Colonic mucosa (tissue), 4 donors: ENCODE measurements around the gene SLC51B. TPM values are rescaled to one million over a fixed set of nuclear protein-coding genes. Genes with fewer than 3 reads are reported as not detected.

Experiments
- DNase-seq: peaks from one replicate; pipeline ENCODE4 v3.0.0-alpha.2; 2020
- H3K27ac ChIP-seq: fragments of 200-600 bp; one replicate; pipeline ENCODE4 v1.8.0; 2021
- H3K27me3 ChIP-seq: fragments of 200-600 bp; one replicate; pipeline ENCODE4 v1.8.0; 2021
- H3K36me3 ChIP-seq: fragments of 200-600 bp; one replicate; pipeline ENCODE4 v1.8.0; 2021
- H3K4me1 ChIP-seq: fragments of 200-600 bp; one replicate; pipeline ENCODE4 v1.8.0; 2021; ENCODE audit warnings: mild to moderate bottlenecking
- H3K4me3 ChIP-seq: fragments of 200-600 bp; one replicate; pipeline ENCODE4 v1.8.0; 2021
- H3K9ac ChIP-seq, 2 donors: one replicate each; pipeline ENCODE4 v1.7.0; 2013; ENCODE audit warnings: control low read depth in 2 of 2, low read depth in 2 of 2, low read length in 2 of 2
- H3K9me3 ChIP-seq: fragments of 200-600 bp; one replicate; pipeline ENCODE4 v1.8.0; 2021
- CTCF ChIP-seq: fragments of 200-600 bp; IDR thresholded peaks from one replicate; pipeline ENCODE4 v1.8.0; 2022; ENCODE audit warnings: antibody characterized with exemption, mild to moderate bottlenecking
- intact Hi-C: fragments of 100-400 bp; cut with DNase I; formaldehyde crosslinking; loops from one replicate; pipeline ENCODE4 v1.14.1; 2022
- total RNA-seq, 2 donors: library from RNA; stranded (reverse); fragmentation: NEBNext Ultra II Directional in 1 of 2; extraction: Animal tissue kit (Norgen Biotek cat#: 25700) in 1 of 2; gene quantifications; one replicate each; pipeline ENCODE4 v1.2.1, GENCODE V29; 2021
- donor health status: healthy.
- donor health status: DM: no; HTN: no; CAD: no.
- donor health status: DM: no; HTN: no; CAD: no.

Gene SLC51B
- total RNA-seq, 2 donors from 2014 or later, result 73.1 to 102 TPM

DNA sequence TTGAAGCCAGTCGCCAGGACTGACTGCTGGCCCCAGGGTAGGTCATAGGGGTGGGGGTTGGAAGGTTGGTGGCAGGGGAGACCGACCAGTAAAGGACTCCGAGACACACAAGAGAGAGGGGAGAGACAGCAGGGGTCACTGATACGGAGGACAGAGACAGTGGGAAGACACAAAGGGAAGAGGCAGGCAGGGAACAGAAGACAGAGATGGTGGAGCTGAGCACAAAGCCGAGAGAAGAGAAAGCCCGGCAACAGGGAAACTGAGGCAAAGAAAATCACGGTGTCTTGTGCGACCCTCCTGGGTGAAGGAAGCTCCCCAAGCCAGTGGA is 22.1 kb downstream of the SLC51B start:
- H3K27ac ChIP-seq, result peak overlapping the region; percentile 71
- no peak for DNase-seq
- no peaks in the 10 kb centered on the region for H3K9me3 ChIP-seq
- peak overlapping the region; percentile 42 for H3K4me3 ChIP-seq
- no peak for TF ChIP-seq CTCF
- H3K9ac ChIP-seq, result peak overlapping the region; percentile 63 to 64
- no peaks in the 10 kb centered on the region for H3K36me3 ChIP-seq
- no peaks in the 10 kb centered on the region for H3K4me1 ChIP-seq
- intact Hi-C loops, result no loop called here
- peaks cover 7% of the 10 kb centered on the region for H3K27me3 ChIP-seq

DNA sequence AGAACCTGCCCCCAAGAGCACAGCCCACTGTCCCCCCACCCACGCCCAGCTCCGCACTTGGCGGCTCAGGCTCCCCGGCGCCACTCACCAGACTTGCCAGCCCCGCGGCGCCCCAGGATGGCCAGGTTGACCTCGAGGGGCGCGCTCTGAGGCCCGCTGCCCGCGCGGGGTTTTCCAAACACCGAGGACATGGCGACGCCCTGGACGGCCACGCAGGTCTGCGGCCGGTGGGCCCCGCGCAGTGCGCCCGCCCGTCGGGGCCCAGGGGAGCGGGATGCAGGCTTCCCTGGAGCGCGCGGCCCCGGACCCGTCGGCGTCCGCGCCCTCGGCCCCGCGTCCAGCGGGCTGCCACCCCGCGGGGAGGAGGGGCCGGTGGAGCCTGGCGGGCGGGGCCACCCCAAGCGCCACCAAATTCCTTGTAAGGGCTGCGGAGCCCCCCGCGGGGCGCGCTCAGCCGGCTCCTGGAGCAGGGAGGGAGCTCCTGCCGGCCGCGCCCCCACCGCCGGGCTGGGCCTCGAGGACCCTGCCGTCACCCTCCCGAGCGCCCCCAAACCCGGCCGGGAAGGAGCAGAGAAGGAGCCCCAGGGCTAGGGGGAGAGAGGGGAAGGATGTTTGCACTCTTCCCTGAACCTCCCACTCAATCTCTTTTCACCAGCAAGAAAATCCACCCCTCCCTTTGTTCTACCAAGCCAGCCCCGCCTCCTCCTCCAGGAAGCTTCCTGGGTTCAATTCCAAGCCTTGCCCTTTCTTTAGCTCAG is 22.6 kb downstream of the SLC51B start, which contains the start of gene RASL12:
RASL12 (minus strand) TSS at position 347 of the 758 bp plus-strand sequence; CDS start at position 191, 156 bp downstream.
- no peak for DNase-seq
- no peak for TF ChIP-seq CTCF
- Histone ChIP-seq H3K9ac (peak within 1 kb of the TSS; percentile 63 to 64), H3K4me1 (no peaks in the 10 kb centered on the region), H3K27me3 (peaks cover 7% of the 10 kb centered on the region), H3K27ac (peak within 1 kb of the TSS; percentile 71), H3K36me3 (no peaks in the 10 kb centered on the region), H3K4me3 (peak within 1 kb of the TSS; percentile 42), H3K9me3 (no peaks in the 10 kb centered on the region)
- intact Hi-C loops, result no loop called here

GRCh38 chr15:65068403-65068788 is 23.2 kb downstream of the SLC51B start:
- no peak for DNase-seq
- no peak for TF ChIP-seq CTCF
- Histone ChIP-seq H3K27me3 (peaks cover 7% of the 10 kb centered on the region), H3K4me3 (peak overlapping the region; percentile 42), H3K36me3 (no peaks in the 10 kb centered on the region), H3K9me3 (no peaks in the 10 kb centered on the region), H3K27ac (peak overlapping the region; percentile 71), H3K9ac (peak overlapping the region in 1 of 2 donors; percentile 51), H3K4me1 (no peaks in the 10 kb centered on the region)
- intact Hi-C loops, result no loop called here

- intact Hi-C loops, result no loop called here
Measured at GRCh38 chr15:65069179-65069578, 24.0 kb downstream of the SLC51B start.

More at GRCh38 chr15:65069179-65069578, 24.0 kb downstream of the SLC51B start:
- no peak overlapping the region for H3K9ac ChIP-seq
- peak; percentile 53 for DNase-seq
- no peaks in the 10 kb centered on the region for H3K4me1 ChIP-seq
- H3K36me3 ChIP-seq, result no peaks in the 10 kb centered on the region
- TF ChIP-seq CTCF, result no peak
- peak overlapping the region; percentile 71 for H3K27ac ChIP-seq
- no peaks in the 10 kb centered on the region for H3K9me3 ChIP-seq
- no peak overlapping the region for H3K4me3 ChIP-seq
- H3K27me3 ChIP-seq, result peaks cover 7% of the 10 kb centered on the region
